GM21447 (cell line): ENCODE data around the gene SPC24.

ENCODE experiments used
- ATAC-seq: cut with Tn5 transposase; IDR thresholded peaks from one replicate; pipeline ENCODE4 v1.9.1; 2021; ENCODE audit not compliant: unreplicated experiment

SPC24 gene

DNA sequence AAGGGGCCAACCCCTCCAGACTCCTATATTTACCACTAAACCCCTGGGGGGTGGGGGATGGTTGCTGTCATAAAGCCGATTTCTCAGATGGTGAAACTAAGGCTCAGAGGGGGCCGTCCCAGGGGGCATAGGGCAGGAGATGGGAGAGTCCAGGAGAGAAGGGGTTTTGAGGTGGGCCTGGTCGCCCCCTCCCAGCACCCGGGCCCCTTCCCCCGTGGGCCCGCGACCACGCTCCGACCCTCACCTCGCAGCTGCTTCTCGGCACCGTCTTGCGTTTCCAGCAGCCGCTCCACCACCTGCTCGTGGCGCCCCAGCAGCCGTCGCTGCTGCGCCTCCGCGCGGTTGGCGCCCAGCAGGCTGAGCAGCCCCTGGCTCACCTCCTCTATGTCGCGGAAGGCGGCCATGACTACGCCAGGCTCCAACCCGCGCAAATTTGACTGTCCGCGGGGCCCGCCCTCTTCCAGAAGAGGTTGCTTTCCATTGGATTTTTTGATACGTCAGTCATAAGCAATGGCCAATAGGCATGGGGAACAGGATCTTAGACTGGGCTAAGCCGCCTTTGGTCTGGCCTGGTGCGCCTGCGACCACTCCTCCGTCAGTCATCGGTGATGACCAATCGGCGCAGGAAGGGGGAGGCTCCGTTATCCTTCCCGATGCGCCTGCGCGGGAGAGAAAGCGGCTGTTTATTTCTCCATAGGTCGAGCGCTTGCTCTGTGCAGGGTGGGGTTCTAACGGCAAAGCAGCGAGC, at the start of gene SPC24:
Gene SPC24 (minus strand): TSS at position 410 of the 748 bp plus-strand sequence. CDS start 6 bp downstream, at position 404.
- peak; percentile 95 for ATAC-seq

GRCh38 chr19:11204943-11205349, 49.4 kb upstream of the SPC24 start:
- no peak for ATAC-seq

- ATAC-seq = no peak
These were observed 48.6 kb upstream of the SPC24 start for GRCh38 chr19:11204076-11204602.

- no peak for ATAC-seq
These were observed 47.9 kb upstream of the SPC24 start for GRCh38 chr19:11203194-11204075.

GRCh38 chr19:11202488-11203193, 47.1 kb upstream of the SPC24 start:
- ATAC-seq = no peak

- no peak for ATAC-seq
These were observed 46.2 kb upstream of the SPC24 start for GRCh38 chr19:11201791-11202190.

- no peak for ATAC-seq
These were observed 45.3 kb upstream of the SPC24 start for GRCh38 chr19:11200931-11201330.

DNA sequence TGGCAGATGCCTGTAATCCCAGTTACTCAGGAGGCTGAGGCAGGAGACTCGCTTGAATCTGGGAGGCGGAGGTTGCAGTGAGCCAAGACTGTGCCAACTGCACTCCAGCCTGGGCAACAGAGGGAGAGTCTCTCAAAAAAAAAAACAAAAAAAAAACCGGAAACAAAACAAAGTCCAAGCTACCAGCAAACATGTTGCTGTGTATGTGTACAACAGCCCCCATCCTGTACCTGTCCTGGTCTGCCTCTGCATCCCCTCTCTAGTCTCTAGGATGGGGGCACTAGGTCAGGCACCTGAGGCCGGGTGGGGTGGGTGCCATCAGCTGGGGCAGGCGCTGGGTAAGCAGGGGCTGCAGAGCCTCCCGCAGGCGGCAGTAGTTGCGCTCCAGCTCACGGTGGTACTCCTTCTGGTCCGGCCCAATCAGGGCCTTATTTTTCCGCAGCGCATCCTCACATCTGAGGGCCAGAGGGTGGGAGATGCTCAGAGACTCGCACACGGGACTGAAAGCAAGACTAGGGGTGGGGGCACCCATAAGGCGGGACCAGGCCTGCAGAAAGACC, 44.5 kb upstream of the SPC24 start:
- ATAC-seq = no peak

- no peak for ATAC-seq
These were observed 43.9 kb upstream of the SPC24 start for GRCh38 chr19:11199517-11199916.

DNA sequence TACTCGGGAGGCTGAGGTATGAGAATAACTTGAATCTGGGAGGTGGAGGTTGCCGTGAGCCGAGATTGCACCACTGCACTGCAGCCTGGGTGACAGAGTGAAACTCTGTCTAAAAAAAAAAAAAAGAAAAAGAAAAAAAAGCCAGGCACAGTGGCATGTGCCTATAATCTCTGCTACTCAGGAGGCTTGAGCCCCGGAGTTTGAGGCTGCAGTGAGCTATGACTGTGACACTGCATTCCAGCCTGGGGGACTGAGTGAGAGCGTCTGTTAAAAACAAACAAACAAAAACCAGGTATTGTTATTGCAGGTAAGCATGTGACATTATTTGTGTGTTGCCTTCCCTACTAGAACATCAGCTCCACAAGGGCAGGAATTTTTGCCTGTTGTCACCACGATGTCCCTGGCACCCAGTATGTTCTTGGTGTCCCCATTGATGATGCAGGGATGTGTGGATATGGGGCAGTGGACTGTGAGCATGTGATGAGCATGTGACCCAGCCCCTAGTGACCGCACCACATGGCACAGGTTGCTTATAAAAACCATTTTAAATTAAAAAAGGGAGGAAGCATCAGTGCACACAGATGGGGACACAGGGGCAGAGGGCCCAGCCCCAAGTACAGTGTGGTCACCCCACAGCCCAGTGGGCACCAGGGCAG, 43.3 kb upstream of the SPC24 start:
- ATAC-seq = no peak

DNA sequence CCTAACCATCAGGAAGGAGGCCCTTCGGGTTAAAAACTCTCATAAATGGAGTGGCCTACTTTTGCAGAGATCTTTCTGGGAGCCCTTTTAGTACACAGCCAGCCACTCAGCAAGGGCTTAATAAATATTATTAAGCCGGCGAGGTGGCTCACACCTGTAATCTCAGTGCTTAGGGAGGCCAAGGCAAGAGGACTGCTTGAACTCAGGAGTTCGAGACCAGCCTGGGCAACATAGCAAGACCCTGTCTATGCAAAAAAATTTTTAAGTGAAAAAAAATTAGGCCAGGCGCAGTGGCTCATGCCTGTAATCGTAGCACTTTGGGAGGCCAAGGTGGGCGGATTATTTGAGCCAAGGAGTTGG, 42.6 kb upstream of the SPC24 start:
- no peak for ATAC-seq

- peak; percentile 69 for ATAC-seq
These were observed 42.0 kb upstream of the SPC24 start, which contains the start of gene KANK2 for GRCh38 chr19:11197291-11198174. KANK2 (minus strand) TSS chr19:11197545; CDS start chr19:11194511, 3,034 bp downstream.

DNA sequence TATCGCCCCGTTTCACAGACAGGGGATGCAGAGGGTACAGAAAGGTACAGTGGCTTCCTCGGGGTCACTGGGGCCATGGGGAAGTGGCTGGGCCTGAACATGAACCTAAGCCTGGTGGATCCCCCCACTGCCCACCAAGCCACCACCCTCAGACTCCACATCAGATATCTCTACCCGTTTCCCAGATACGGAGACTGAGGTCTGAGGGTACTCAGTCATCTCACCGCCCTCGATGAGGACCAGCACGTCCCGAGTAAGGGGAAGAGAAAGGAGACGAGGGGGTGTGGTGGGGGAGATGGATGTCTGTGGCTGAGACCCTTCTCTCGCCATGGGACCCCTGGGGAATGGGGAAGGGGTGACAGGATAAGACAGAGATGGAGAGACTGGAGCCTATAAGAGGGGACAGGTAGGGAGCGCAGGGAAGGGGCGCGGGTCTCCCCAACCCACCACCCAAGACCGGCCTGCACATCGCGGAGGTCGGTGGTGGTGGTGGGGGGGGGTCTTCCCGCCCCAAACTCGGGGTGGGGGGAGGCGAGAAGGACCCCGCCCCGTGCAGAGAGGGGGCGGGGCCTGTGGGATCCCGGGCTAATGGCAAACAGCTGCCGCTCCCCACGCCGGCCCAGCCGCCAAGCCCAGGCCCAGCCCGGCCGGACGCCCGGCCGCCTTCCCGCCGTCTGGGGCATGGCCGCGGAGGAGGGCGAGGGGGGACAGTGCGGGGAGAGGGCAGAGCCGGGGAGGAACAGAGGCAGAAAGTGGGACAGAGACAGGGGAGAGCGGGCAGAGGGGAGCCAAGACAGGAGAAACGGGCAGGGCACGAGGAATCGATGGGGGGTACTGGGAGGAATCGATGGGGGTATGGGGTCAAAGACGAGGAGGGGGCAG, 41.1 kb upstream of the SPC24 start:
- no peak for ATAC-seq

DNA sequence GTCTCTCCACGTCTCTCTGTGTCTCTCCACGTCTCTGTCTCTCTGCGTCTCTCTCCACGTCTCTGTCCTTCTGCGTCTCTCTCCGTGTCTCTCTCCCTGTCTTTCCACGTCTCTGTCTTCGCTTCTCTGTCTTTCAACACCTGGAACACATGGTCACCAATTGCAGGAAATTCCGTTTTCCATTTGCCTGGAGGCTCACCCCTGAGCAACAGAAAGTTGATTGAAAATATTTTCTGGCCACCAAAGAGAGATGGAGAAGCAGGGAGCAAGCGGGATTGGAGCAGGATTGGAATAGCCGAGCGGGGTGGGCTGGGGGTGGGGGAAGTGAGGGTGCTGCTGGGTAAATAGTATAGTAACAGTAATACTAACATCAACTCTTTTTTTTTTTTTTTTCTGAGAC, 40.1 kb upstream of the SPC24 start:
- ATAC-seq = no peak

GRCh38 chr19:11194656-11195558, 39.3 kb upstream of the SPC24 start:
- ATAC-seq = no peak

- ATAC-seq = no peak
These were observed 38.6 kb upstream of the SPC24 start for GRCh38 chr19:11194173-11194572.
